Activated CD8-positive, alpha-beta memory T cell treated with anti-CD3 and anti-CD28 coated beads, Interleukin-2, amount 10 ng/mL, durations not matched to agents 7 days and 5 days (primary cell): ENCODE measurements around the gene TNNT1. TPM values are rescaled to one million over a fixed set of nuclear protein-coding genes. Genes with fewer than 3 reads are reported as not detected.
"Not testable (repeated sequence)": the region's sequence is repeated elsewhere in the genome, so short reads cannot be mapped to it uniquely, and the experiment has no call there.

Experiments used
- ATAC-seq: fragments of 150-1000 bp; cut with Tn5 transposase; one replicate; pipeline ENCODE4 v1.10.0; 2021; ENCODE audit warnings: moderate library complexity
- CTCF ChIA-PET: fragments of 350-600 bp; sonication (Branson Sonifier 250); formaldehyde crosslinking; loops from one replicate; lab custom pipeline; 2021; ENCODE audit warnings: antibody characterized with exemption; lab: Charles Lee
- DNase-seq: peaks from one replicate; pipeline ENCODE4 v3.0.0-alpha.2; 2020
- H3K27ac Mint-ChIP-seq: one replicate; pipeline ENCODE4 v1.8.0; 2021; ENCODE audit warnings: mild to moderate bottlenecking, mixed read lengths
- H3K27me3 Mint-ChIP-seq: one replicate; pipeline ENCODE4 v1.8.0; 2021; ENCODE audit warnings: mixed read lengths
- H3K36me3 Mint-ChIP-seq: one replicate; pipeline ENCODE4 v1.8.0; 2021; ENCODE audit warnings: mild to moderate bottlenecking, mixed read lengths
- H3K4me1 Mint-ChIP-seq: one replicate; pipeline ENCODE4 v1.8.0; 2021; ENCODE audit warnings: mixed read lengths
- H3K4me3 Mint-ChIP-seq: one replicate; pipeline ENCODE4 v1.8.0; 2021; ENCODE audit warnings: mild to moderate bottlenecking, moderate library complexity, mixed read lengths
- H3K9me3 Mint-ChIP-seq: one replicate; pipeline ENCODE4 v1.8.0; 2022; ENCODE audit warnings: low read depth, mixed read lengths
- total RNA-seq, 2 experiments: library from RNA; stranded (reverse); gene quantifications; one replicate each; pipeline ENCODE4 v1.2.3, GENCODE V29; 2021

TNNT1 gene
- total RNA-seq, 2 experiments from 2014 or later = 0.41 to 1.0 TPM

DNA sequence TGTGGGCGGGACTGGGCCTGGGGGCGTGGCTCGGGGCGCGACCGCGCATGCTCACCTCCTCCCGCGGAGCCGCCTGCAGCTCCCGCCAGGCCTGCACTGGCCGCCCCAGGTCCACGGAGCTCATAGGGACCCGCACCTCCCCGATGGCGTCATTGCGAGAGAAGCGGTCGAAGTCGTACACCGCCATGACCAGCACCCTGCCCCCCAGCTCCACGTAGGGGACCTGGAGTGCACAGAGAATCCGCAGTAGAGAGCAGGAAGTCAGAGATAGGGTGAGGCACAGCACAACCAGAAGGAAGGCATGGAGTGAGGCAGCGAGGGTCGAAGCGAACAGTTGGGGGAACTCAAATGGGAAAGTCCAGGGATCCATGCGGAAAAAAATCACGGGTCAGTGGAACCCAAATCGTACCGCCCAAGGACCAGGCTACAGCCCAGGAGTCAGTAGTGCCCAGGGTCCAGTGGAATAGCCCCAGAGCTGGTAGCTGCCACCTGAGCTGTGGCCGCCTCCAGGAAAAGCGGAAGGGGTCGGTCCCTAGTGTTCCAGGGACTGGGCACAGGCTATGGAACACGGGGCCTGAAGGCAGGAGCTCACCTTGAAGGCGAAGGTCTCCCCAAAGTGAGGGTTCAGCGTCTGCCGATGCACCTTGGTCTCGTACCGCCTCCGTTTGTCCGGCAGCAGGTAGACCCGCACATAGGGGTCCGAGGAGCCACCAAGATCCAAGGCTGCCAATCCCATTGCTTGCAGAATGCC is 26.3 kb upstream of the TNNT1 start:
- ATAC-seq (no peak), DNase-seq (no peak)
- Mint-ChIP-seq H3K9me3 (no peaks in the 10 kb centered on the region), H3K4me3 (no peak overlapping the region), H3K4me1 (peaks cover 27% of the 10 kb centered on the region), H3K36me3 (no peaks in the 10 kb centered on the region), H3K27ac (no peak overlapping the region), H3K27me3 (peaks cover 65% of the 10 kb centered on the region)
- CTCF ChIA-PET = no interaction called here

DNA sequence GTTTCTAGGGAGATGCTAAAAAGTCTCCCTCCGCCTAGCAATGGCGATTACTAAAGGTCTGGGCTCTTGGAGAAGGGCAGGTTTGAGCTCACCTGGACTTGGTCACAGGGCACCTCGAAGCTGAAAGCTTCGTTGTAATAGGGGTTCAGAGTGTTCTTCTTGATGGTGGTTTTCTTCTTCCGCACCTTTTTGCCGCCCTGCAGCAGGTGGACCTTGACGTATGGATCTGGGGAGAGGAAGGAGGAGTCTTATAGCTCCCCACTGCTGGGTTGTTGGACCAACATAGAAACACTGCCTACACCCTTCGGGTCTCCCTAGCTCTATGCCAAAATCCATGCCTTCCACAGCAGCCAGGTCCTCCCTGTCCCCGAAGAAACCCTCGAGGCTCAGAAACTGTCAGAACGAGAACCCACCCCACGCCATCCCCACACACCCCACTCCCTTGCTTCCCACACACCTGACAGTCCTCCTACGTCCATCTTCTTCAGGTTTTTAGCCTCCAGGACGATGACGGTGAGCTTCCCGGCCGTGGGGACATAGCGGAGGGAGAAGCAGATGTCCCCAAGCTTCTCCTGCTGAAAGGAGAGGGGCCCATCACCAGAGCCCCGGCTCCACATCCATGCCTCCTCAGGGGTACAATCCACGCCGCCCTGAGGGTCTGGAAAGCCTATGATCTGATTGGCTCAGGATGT is 25.6 kb upstream of the TNNT1 start:
- peak overlapping the region; percentile 55 for H3K4me3 Mint-ChIP-seq
- peaks cover 63% of the 10 kb centered on the region for H3K27me3 Mint-ChIP-seq
- H3K9me3 Mint-ChIP-seq = no peaks in the 10 kb centered on the region
- H3K36me3 Mint-ChIP-seq = no peaks in the 10 kb centered on the region
- H3K4me1 Mint-ChIP-seq = peaks cover 21% of the 10 kb centered on the region
- ATAC-seq (no peak), DNase-seq (no peak)
- CTCF ChIA-PET = interaction anchor here (1.4 to 1.5 kb wide), 2 partner anchors 14 to 33 kb away, joined by 4 read pairs; no protein-coding TSS in a partner anchor
- H3K27ac Mint-ChIP-seq = no peak overlapping the region

GRCh38 chr19:55173714-55174409 is 24.9 kb upstream of the TNNT1 start:
- peaks cover 16% of the 10 kb centered on the region for H3K4me1 Mint-ChIP-seq
- peaks cover 68% of the 10 kb centered on the region for H3K27me3 Mint-ChIP-seq
- H3K27ac Mint-ChIP-seq = no peak overlapping the region
- CTCF ChIA-PET = interaction anchor here (0.7 to 1.5 kb wide), 3 partner anchors 13 to 330 kb away, joined by 3 to 4 read pairs (median 4); no protein-coding TSS in a partner anchor
- no peaks in the 10 kb centered on the region for H3K9me3 Mint-ChIP-seq
- DNase-seq (peak; percentile 79), ATAC-seq (peak; percentile 78)
- H3K36me3 Mint-ChIP-seq = no peaks in the 10 kb centered on the region
- peak overlapping the region; percentile 55 for H3K4me3 Mint-ChIP-seq

DNA sequence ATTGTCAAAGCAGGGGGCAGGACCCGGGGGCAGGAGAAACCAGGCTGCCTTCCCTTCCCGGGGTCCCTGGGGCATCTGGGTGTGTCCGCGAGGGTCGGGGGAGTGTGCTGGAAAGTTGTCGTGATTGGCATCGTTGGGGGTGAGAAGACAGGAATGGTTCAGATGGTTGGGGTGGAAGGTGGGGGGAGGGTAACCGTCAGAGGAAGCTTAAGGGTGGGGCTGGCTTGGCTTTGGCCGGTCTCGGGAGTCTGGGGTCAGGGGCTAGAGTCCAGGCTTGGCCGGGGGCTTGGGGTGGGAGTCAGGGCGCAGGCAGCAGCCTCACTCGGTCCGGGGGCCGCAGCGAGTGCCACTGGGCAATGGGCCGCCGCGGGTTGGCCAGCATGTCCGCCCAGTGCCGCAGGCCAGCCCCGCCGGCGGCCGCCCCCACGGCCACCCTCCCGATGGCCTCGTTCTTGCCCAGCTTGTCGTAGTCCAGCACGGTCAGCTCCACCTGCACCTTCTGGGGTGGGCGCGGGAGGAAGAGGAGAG is 24.2 kb upstream of the TNNT1 start:
- H3K9me3 Mint-ChIP-seq = no peaks in the 10 kb centered on the region
- peak overlapping the region; percentile 55 for H3K4me3 Mint-ChIP-seq
- H3K27ac Mint-ChIP-seq = no peak overlapping the region
- H3K27me3 Mint-ChIP-seq = peaks cover 65% of the 10 kb centered on the region
- DNase-seq (no peak), ATAC-seq (no peak)
- H3K4me1 Mint-ChIP-seq = peaks cover 11% of the 10 kb centered on the region
- CTCF ChIA-PET = interaction anchor here (0.6 to 1.5 kb wide), 4 partner anchors 13 to 421 kb away, joined by 3 to 4 read pairs (median 4); no protein-coding TSS in a partner anchor
- no peaks in the 10 kb centered on the region for H3K36me3 Mint-ChIP-seq

DNA sequence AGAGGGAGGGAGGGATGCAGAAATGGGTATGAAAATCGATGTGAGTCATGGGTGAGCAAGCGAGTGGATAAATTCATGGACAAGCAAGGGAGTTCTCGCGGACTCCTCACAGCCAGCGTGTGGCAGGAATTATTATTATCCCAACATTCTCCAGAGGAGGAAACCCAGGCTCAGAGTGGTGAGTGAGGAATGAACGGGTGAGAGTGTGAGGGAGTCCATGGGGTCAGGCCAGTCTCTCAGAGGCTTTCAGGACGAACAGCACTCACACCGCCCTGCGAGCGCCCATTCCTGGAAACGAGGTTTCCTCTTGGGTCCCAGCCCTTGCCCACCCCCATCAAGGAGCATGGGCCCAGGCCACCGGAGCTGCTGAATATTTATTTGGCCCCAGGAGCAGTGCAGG is 23.7 kb upstream of the TNNT1 start:
- Mint-ChIP-seq H3K27ac (no peak overlapping the region), H3K27me3 (peaks cover 63% of the 10 kb centered on the region), H3K36me3 (no peaks in the 10 kb centered on the region), H3K4me1 (peaks cover 11% of the 10 kb centered on the region), H3K9me3 (no peaks in the 10 kb centered on the region), H3K4me3 (no peak overlapping the region)
- ATAC-seq (no peak), DNase-seq (no peak)
- CTCF ChIA-PET = interaction anchor here (0.6 to 1.4 kb wide), 2 partner anchors 31 to 422 kb away, joined by 3 to 4 read pairs; no protein-coding TSS in a partner anchor

DNA sequence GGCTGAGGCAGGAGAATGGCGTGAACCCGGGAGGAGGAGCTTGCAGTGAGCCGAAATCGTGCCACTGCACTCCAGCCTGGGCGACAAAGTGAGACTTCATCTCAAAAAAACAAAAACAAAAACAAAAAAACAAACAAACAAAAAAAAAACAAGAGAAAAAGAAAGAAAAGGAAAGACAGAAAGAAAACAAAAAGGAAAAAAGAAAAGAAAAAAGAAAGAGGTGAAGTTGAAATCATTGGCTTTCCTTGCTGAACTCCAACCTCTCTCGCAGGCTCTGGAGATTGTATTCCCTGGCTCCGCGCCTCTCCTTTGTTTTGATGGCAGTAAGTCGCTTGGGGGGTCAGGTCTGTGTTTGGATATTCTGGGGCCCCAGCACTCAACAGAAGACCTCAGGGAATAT is 23.3 kb upstream of the TNNT1 start:
- H3K4me3 Mint-ChIP-seq, DNase-seq, H3K27ac Mint-ChIP-seq, H3K36me3 Mint-ChIP-seq, CTCF ChIA-PET, ATAC-seq, H3K9me3 Mint-ChIP-seq: not testable (repeated sequence)
- H3K27me3 Mint-ChIP-seq = peaks cover 67% of the 10 kb centered on the region
- peaks cover 11% of the 10 kb centered on the region for H3K4me1 Mint-ChIP-seq

DNA sequence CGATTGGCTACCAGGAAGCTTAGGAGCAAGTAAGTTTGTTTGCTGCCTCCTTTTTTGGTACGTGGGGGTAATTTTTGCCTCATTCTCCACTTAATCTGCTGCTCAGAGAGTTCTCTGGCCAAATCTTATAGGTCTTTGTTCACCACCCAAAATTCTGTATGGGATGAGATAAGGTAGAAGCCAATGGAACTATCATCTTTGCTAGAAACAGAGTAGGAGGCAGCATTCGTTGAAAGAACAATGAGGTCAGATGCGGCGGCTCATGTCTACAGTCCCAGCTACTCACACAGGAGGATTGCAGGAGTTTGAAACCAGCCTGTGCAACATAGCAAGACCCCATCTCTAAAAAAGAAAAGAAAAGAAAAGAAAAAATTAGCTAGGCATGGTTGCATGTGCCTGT is 22.4 kb upstream of the TNNT1 start:
- H3K27ac Mint-ChIP-seq = no peak overlapping the region
- H3K9me3 Mint-ChIP-seq = no peaks in the 10 kb centered on the region
- ATAC-seq (no peak), DNase-seq (no peak)
- H3K27me3 Mint-ChIP-seq = peaks cover 67% of the 10 kb centered on the region
- H3K4me3 Mint-ChIP-seq = no peak overlapping the region
- H3K36me3 Mint-ChIP-seq = no peaks in the 10 kb centered on the region
- peaks cover 19% of the 10 kb centered on the region for H3K4me1 Mint-ChIP-seq
- CTCF ChIA-PET = interaction anchor here (0.6 kb wide), 1 partner anchor 11 kb away, joined by 3 read pairs; no protein-coding TSS in a partner anchor

GRCh38 chr19:55169136-55169535 is 20.1 kb upstream of the TNNT1 start:
- Mint-ChIP-seq H3K27ac (no peak overlapping the region), H3K36me3 (no peaks in the 10 kb centered on the region), H3K9me3 (no peaks in the 10 kb centered on the region), H3K27me3 (peaks cover 70% of the 10 kb centered on the region), H3K4me3 (no peak overlapping the region), H3K4me1 (peaks cover 13% of the 10 kb centered on the region)
- DNase-seq (no peak), ATAC-seq (no peak)
- CTCF ChIA-PET = no interaction called here

GRCh38 chr19:55166530-55167268 is 17.7 kb upstream of the TNNT1 start, which contains the start of gene DNAAF3:
DNAAF3 (minus strand) TSS chr19:55166613; CDS start chr19:55166413, 200 bp downstream.
- H3K4me1 Mint-ChIP-seq = peaks cover 10% of the 10 kb centered on the region
- peak within 1 kb of the TSS; percentile 67 for H3K4me3 Mint-ChIP-seq
- no peaks in the 10 kb centered on the region for H3K9me3 Mint-ChIP-seq
- no peaks in the 10 kb centered on the region for H3K36me3 Mint-ChIP-seq
- CTCF ChIA-PET = interaction anchor here (1.1 to 1.6 kb wide), 6 partner anchors 26 to 286 kb away, joined by 3 to 5 read pairs (median 4); no protein-coding TSS in a partner anchor
- ATAC-seq = peak; percentile 94
- peaks cover 57% of the 10 kb centered on the region for H3K27me3 Mint-ChIP-seq
- peak; percentile 87 for DNase-seq
- peak within 1 kb of the TSS; percentile 8 for H3K27ac Mint-ChIP-seq

DNA sequence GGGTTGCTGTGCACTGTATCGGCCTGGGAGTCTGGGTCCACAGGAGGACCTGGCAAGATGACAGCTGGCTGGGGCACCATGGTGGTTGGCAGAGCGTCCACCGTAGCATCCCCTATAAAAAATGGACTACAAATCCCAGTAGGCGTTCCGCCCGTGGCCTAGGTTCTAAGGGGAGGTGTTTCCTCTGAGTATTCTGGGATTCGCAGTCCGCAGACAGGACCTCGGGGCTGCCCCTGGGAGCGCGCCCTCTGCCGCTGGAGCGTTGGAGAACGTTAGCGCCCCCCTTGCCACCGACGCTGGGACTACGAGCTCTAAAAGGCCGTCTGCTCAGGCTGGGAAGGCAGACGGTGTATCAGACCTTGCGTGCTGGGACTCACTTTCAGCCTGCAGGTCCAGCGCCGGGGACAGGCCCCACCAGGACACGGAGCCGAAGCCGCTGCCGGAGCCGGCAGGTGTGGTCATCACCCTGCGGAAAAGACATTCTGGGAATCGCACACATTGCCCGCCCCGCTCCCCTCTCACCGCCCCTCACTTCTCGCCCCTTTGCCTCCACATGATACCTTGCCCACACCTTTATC is 17.0 kb upstream of the TNNT1 start:
- peak; percentile 69 for DNase-seq
- CTCF ChIA-PET = interaction anchor here (1.1 to 1.6 kb wide), 5 partner anchors 26 to 222 kb away, joined by 3 to 5 read pairs (median 4); no protein-coding TSS in a partner anchor

GRCh38 chr19:55161571-55162322 is 12.7 kb upstream of the TNNT1 start:
- Mint-ChIP-seq H3K36me3 (no peaks in the 10 kb centered on the region), H3K4me3 (no peak overlapping the region), H3K27ac (no peak overlapping the region), H3K4me1 (peaks cover 8% of the 10 kb centered on the region), H3K9me3 (no peaks in the 10 kb centered on the region), H3K27me3 (peaks cover 43% of the 10 kb centered on the region)
- CTCF ChIA-PET = interaction anchor here (1.2 to 2.9 kb wide), 6 partner anchors 10 to 342 kb away, joined by 3 to 29 read pairs (median 12); partner anchors contain the start of gene SYT5
- ATAC-seq (no peak), DNase-seq (no peak)

More for the DNA sequence above, 17.0 kb upstream of the TNNT1 start:
- H3K36me3 Mint-ChIP-seq = no peaks in the 10 kb centered on the region
- H3K9me3 Mint-ChIP-seq = no peaks in the 10 kb centered on the region
- peak; percentile 64 for ATAC-seq
- H3K4me1 Mint-ChIP-seq = peaks cover 10% of the 10 kb centered on the region
- H3K27me3 Mint-ChIP-seq = peaks cover 50% of the 10 kb centered on the region
- no peak overlapping the region for H3K27ac Mint-ChIP-seq
- H3K4me3 Mint-ChIP-seq = peak overlapping the region; percentile 67
